Activated T-helper 1 cell treated with anti-CD3 and anti-CD28 coated beads, Interleukin-2, amount 50 U/mL, for 16 hours (primary cell): ENCODE measurements around the gene ULK4.
"Not testable (repeated sequence)": the region's sequence is repeated elsewhere in the genome, so short reads cannot be mapped to it uniquely, and the experiment has no call there.

Experiments
- DNase-seq, 2 donors: peaks; one replicate each; pipeline ENCODE4 v3.0.0-alpha.2; 2020; ENCODE audit warnings: low read depth in 1 of 2, low spot score in 1 of 2

ULK4 gene

GRCh38 chr3:41769106-41769505 lies 192.8 kb downstream of the ULK4 start:
- no peak for DNase-seq

- DNase-seq: no peak
These were observed 193.5 kb downstream of the ULK4 start for GRCh38 chr3:41768363-41768762.

- not testable (repeated sequence) for DNase-seq
These were observed 199.0 kb downstream of the ULK4 start for GRCh38 chr3:41762867-41763266.

- DNase-seq: no peak
These were observed 208.3 kb downstream of the ULK4 start for GRCh38 chr3:41753651-41754050.

GRCh38 chr3:41751597-41751996 lies 210.3 kb downstream of the ULK4 start:
- no peak for DNase-seq

GRCh38 chr3:41749988-41750387 lies 211.9 kb downstream of the ULK4 start:
- DNase-seq: no peak

GRCh38 chr3:41746215-41746614 lies 215.7 kb downstream of the ULK4 start:
- no peak for DNase-seq

GRCh38 chr3:41742121-41742520 lies 219.8 kb downstream of the ULK4 start:
- no peak for DNase-seq

GRCh38 chr3:41740374-41740886 lies 221.5 kb downstream of the ULK4 start:
- no peak for DNase-seq

- no peak for DNase-seq
These were observed 235.0 kb downstream of the ULK4 start for GRCh38 chr3:41726891-41727290.

GRCh38 chr3:41717641-41718040 lies 244.3 kb downstream of the ULK4 start:
- no peak for DNase-seq

GRCh38 chr3:41716471-41716870 lies 245.4 kb downstream of the ULK4 start:
- no peak for DNase-seq

- DNase-seq: no peak
These were observed 246.5 kb downstream of the ULK4 start for GRCh38 chr3:41715376-41715775.

GRCh38 chr3:41711651-41712050 lies 250.3 kb downstream of the ULK4 start:
- no peak for DNase-seq

- no peak for DNase-seq
These were observed 251.1 kb downstream of the ULK4 start for GRCh38 chr3:41710646-41711388.

- not testable (repeated sequence) for DNase-seq
These were observed 252.7 kb downstream of the ULK4 start for GRCh38 chr3:41709213-41709612.

GRCh38 chr3:41708176-41708575 lies 253.7 kb downstream of the ULK4 start:
- no peak for DNase-seq

GRCh38 chr3:41705893-41706292 lies 256.0 kb downstream of the ULK4 start:
- no peak for DNase-seq

- DNase-seq: no peak
These were observed 260.7 kb downstream of the ULK4 start for GRCh38 chr3:41701191-41701698.

GRCh38 chr3:41700155-41700554 lies 261.7 kb downstream of the ULK4 start:
- no peak for DNase-seq

- DNase-seq: no peak
These were observed 263.0 kb downstream of the ULK4 start for GRCh38 chr3:41698898-41699297.

- no peak for DNase-seq
These were observed 264.2 kb downstream of the ULK4 start for GRCh38 chr3:41697702-41698101.

- not testable (repeated sequence) for DNase-seq
These were observed 266.1 kb downstream of the ULK4 start for GRCh38 chr3:41695806-41696205.
